HCT116 (cell line): ENCODE results near the gene ADPRHL1. TPM values are rescaled to one million over a fixed set of nuclear protein-coding genes. Genes with fewer than 3 reads are reported as not detected.

Source experiments
- ATAC-seq: fragments of 200-7000 bp; cut with Tn5 transposase; 2 replicates; pipeline ENCODE4 v1.9.1; 2020; ENCODE audit warnings: mild to moderate bottlenecking, moderate library complexity
- BruUV-seq: library from RNA; stranded (reverse); fragments of 400-500 nt; replicated peaks from 2 replicates; lab custom pipeline; 2021; lab: Mats Ljungman, UMichigan
- CTCF ChIA-PET: fragments of 300-600 bp; sonication (Branson Sonifier 250); formaldehyde crosslinking; loops from one replicate; lab custom pipeline; 2021; ENCODE audit warnings: antibody characterized with exemption; lab: Charles Lee
- POLR2A ChIA-PET: fragments of 300-600, 350-600 bp; sonication (Branson Sonifier 250); formaldehyde crosslinking; loops from one replicate; lab custom pipeline; 2021; ENCODE audit warnings: antibody characterized with exemption; lab: Charles Lee
- RAD21 ChIA-PET, 2 experiments: fragments of 300-600 bp; sonication (Branson Sonifier 250); formaldehyde crosslinking; loops; one replicate each; lab custom pipeline; 2023; ENCODE audit warnings: low total read pairs in 2 of 2; ENCODE audit not compliant: uncharacterized antibody in 2 of 2, unreplicated experiment in 2 of 2, low non-redundant PET in 1 of 2; lab: Charles Lee
- DNase-seq: peaks from one replicate; pipeline ENCODE4 v3.0.0-alpha.2; 2010; ENCODE audit warnings: low read depth, low spot score
- H2AFZ ChIP-seq: fragments of 200-600 bp; shearing (Covaris generic), sonication (generic); 2 replicates; pipeline ENCODE4 v1.6.1; 2017; ENCODE audit warnings: low read depth, mixed run types, mixed read lengths, antibody characterized with exemption, low read length; ENCODE audit not compliant: poor library complexity, severe bottlenecking
- H3K27ac ChIP-seq: 2 replicates; pipeline ENCODE4 v1.5.1; 2012; ENCODE audit warnings: low read depth, low read length
- H3K27me3 ChIP-seq: fragments of 200-600 bp; sonication (generic); 2 replicates; pipeline ENCODE4 v1.6.1; 2016; ENCODE audit warnings: mixed run types, low read length, mixed read lengths; ENCODE audit not compliant: insufficient read depth
- H3K36me3 ChIP-seq, 2 experiments: fragments of 200-500 bp in 1 of 2; fragments of 200-600 bp in 1 of 2; sonication (Bioruptor generic) in 1 of 2; sonication (generic) in 1 of 2; 2 replicates each; pipeline versions ENCODE4 v1.5.1 to v1.6.1; 2014 to 2016; ENCODE audit warnings: low read length in 2 of 2, inconsistent platforms in 1 of 2, mixed read lengths in 1 of 2, mixed run types in 1 of 2; ENCODE audit not compliant: insufficient read depth in 2 of 2, control insufficient read depth in 1 of 2
- H3K4me1 ChIP-seq, 2 experiments: fragments of 200-600 bp in 1 of 2; sonication (generic) in 1 of 2; 2 replicates each; pipeline versions ENCODE4 v1.5.1 to v1.6.1; 2012 to 2017; ENCODE audit warnings: low read length in 2 of 2, inconsistent platforms in 1 of 2, mild to moderate bottlenecking in 1 of 2, mixed read lengths in 1 of 2, mixed run types in 1 of 2, moderate library complexity in 1 of 2; ENCODE audit not compliant: insufficient read depth in 2 of 2, control insufficient read depth in 1 of 2
- H3K4me2 ChIP-seq: fragments of 200-600 bp; sonication (generic); 2 replicates; pipeline ENCODE4 v1.6.1; 2017; ENCODE audit warnings: mixed run types, low read length, mixed read lengths
- H3K4me3 ChIP-seq, 2 experiments: fragments of 200-600 bp in 1 of 2; sonication (generic) in 1 of 2; replicated peaks in 1 of 2; 2 replicates each; pipeline ENCODE4 v1.5.1; 2011 to 2016; ENCODE audit warnings: low read length in 2 of 2, control low read depth in 1 of 2, low read depth in 1 of 2, mild to moderate bottlenecking in 1 of 2, mixed read lengths in 1 of 2, mixed run types in 1 of 2
- H3K79me2 ChIP-seq: fragments of 200-600 bp; sonication (generic); 2 replicates; pipeline ENCODE4 v1.6.1; 2017; ENCODE audit warnings: mild to moderate bottlenecking, mixed run types, low read length, moderate library complexity, mixed read lengths; ENCODE audit not compliant: insufficient read depth
- H3K9ac ChIP-seq: fragments of 200-600 bp; sonication (generic); 2 replicates; pipeline ENCODE4 v1.6.1; 2016; ENCODE audit warnings: low read length, mixed read lengths
- H3K9me2 ChIP-seq: fragments of 200-600 bp; sonication (generic), shearing (Covaris generic); 2 replicates; pipeline ENCODE4 v1.6.1; 2017; ENCODE audit warnings: mixed run types, mild to moderate bottlenecking, moderate library complexity; ENCODE audit not compliant: insufficient read depth
- H3K9me3 ChIP-seq, 2 experiments: fragments of 200-500 bp in 1 of 2; fragments of 200-600 bp in 1 of 2; sonication (Bioruptor generic) in 1 of 2; sonication (generic) in 1 of 2; 2 replicates each; pipeline ENCODE4 v1.6.1; 2014 to 2017; ENCODE audit warnings: low read length in 2 of 2, mixed read lengths in 2 of 2, inconsistent platforms in 1 of 2, low read depth in 1 of 2, mild to moderate bottlenecking in 1 of 2, mixed run types in 1 of 2, moderate library complexity in 1 of 2; ENCODE audit not compliant: control insufficient read depth in 1 of 2, insufficient read depth in 1 of 2
- H4K20me1 ChIP-seq: fragments of 200-600 bp; sonication (generic), shearing (Covaris generic); 2 replicates; pipeline ENCODE4 v1.6.1; 2017; ENCODE audit warnings: mixed run types, mild to moderate bottlenecking, moderate library complexity; ENCODE audit not compliant: insufficient read depth
- ATF3 ChIP-seq: IDR thresholded peaks from 2 replicates; pipeline ENCODE4 v1.6.1; 2012
- CBX3 ChIP-seq: IDR thresholded peaks from 2 replicates; pipeline ENCODE4 v1.6.1; 2012; ENCODE audit warnings: low read depth
- CEBPB ChIP-seq: IDR thresholded peaks from 2 replicates; pipeline ENCODE4 v1.6.1; 2012; ENCODE audit warnings: low read depth
- CTCF ChIP-seq, 3 experiments: fragments of 200-600 bp in 1 of 3; sonication (generic) in 1 of 3; IDR thresholded peaks in 2 of 3; conservative IDR thresholded peaks in 1 of 3; 2 replicates each; pipeline ENCODE4 v1.5.1; 2012 to 2017; ENCODE audit warnings: low read depth in 2 of 3, low read length in 2 of 3, antibody characterized with exemption in 1 of 3, borderline replicate concordance in 1 of 3, control low read depth in 1 of 3, mild to moderate bottlenecking in 1 of 3, mixed read lengths in 1 of 3, mixed run types in 1 of 3, moderate library complexity in 1 of 3; ENCODE audit not compliant: insufficient read depth in 1 of 3
- ELF1 ChIP-seq: IDR thresholded peaks from 2 replicates; pipeline ENCODE4 v1.6.1; 2012; ENCODE audit warnings: low read depth, borderline replicate concordance
- EZH2 ChIP-seq: fragments of 200-600 bp; sonication (generic); IDR thresholded peaks from 2 replicates; pipeline ENCODE4 v1.6.1; 2017; ENCODE audit warnings: antibody characterized with exemption, mixed run types
- EZH2phosphoT487 ChIP-seq: fragments of 200-600 bp; IDR thresholded peaks from 2 replicates; pipeline ENCODE4 v1.6.1; 2018; ENCODE audit warnings: antibody characterized with exemption, borderline replicate concordance
- FOSL1 ChIP-seq: IDR thresholded peaks from 2 replicates; pipeline ENCODE4 v1.6.1; 2012; ENCODE audit warnings: low read depth
- JUND ChIP-seq: IDR thresholded peaks from 2 replicates; pipeline ENCODE4 v1.6.1; 2012
- MAX ChIP-seq: IDR thresholded peaks from 2 replicates; pipeline ENCODE4 v1.6.1; 2012
- REST ChIP-seq: IDR thresholded peaks from 2 replicates; pipeline ENCODE4 v1.6.1; 2012; ENCODE audit warnings: low read depth
- SIN3A ChIP-seq: IDR thresholded peaks from 2 replicates; pipeline ENCODE4 v1.6.1; 2012; ENCODE audit warnings: low read depth
- TCF7L2 ChIP-seq: IDR thresholded peaks from 2 replicates; pipeline ENCODE4 v1.7.0; 2011; ENCODE audit warnings: borderline replicate concordance, inconsistent platforms; ENCODE audit not compliant: insufficient read depth, insufficient read length; ENCODE audit errors: extremely low read depth
- ZBTB33 ChIP-seq: IDR thresholded peaks from 2 replicates; pipeline ENCODE4 v1.6.1; 2011; ENCODE audit warnings: mild to moderate bottlenecking, low read length, moderate library complexity; ENCODE audit not compliant: insufficient replicate concordance; ENCODE audit errors: extremely low read depth
- ZFX ChIP-seq: fragments of 450-650 bp; IDR thresholded peaks from 2 replicates; pipeline ENCODE4 v1.6.1; 2017
- ZNF274 ChIP-seq: fragments of 200-500 bp; sonication (Bioruptor generic); IDR thresholded peaks from 2 replicates; pipeline ENCODE4 v1.6.1; 2014; ENCODE audit warnings: mild to moderate bottlenecking, low read depth, low read length, inconsistent platforms
- intact Hi-C: fragments of 100-400 bp; cut with micrococcal nuclease; formaldehyde crosslinking; loops from 2 replicates; pipeline ENCODE4 v1.10.0; 2022
- total RNA-seq: library from RNA; stranded (reverse); gene quantifications from one replicate; pipeline ENCODE4 v1.2.1, GENCODE V29; 2021; ENCODE audit not compliant: unreplicated experiment

Gene ADPRHL1
- total RNA-seq, 1 experiment from 2014 or later, result 12.6 TPM

GRCh38 chr13:113454936-113455335, 1.6 kb upstream of the ADPRHL1 start:
- ATAC-seq, result no peak
- no peaks in the 10 kb centered on the region for H3K9me2 ChIP-seq
- no peaks in the 10 kb centered on the region for H3K27me3 ChIP-seq
- H3K4me2 ChIP-seq, result no peak overlapping the region
- ChIA-PET CTCF (no interaction called here), POLR2A (no interaction called here), RAD21 (no interaction called here)
- H3K4me1 ChIP-seq, result peaks cover 3 to 5% of the 10 kb centered on the region in 2 experiments
- no peak for TF ChIP-seq CTCF (IDR thresholded peaks at IDR 0.05 in 2 of 3, conservative IDR thresholded peaks at IDR 0.05 in 1 of 3; ENCODE audit: borderline replicate concordance in 1 of 3, insufficient read depth in 1 of 3, low read depth in 2 of 3, low read length in 2 of 3)
- no peak for TF ChIP-seq FOSL1
- TF ChIP-seq TCF7L2, result no peak
- TF ChIP-seq ZBTB33, result no peak
- no peak for TF ChIP-seq MAX
- no peak for TF ChIP-seq ZNF274
- TF ChIP-seq JUND, result no peak
- no peak for TF ChIP-seq CBX3
- no peak for TF ChIP-seq ZFX
- TF ChIP-seq REST, result no peak
- no peak for TF ChIP-seq ELF1
- no peak for TF ChIP-seq CEBPB
- TF ChIP-seq ATF3, result no peak
- TF ChIP-seq SIN3A, result no peak
- no peak for TF ChIP-seq EZH2
- TF ChIP-seq EZH2phosphoT487, result no peak
- no peak overlapping the region for H2AFZ ChIP-seq
- peaks cover 2% of the 10 kb centered on the region; the same call in 1 of the 2 replicates for H3K79me2 ChIP-seq
- no peaks in the 10 kb centered on the region for H3K9me3 ChIP-seq
- H3K36me3 ChIP-seq, result peaks cover 15 to 18% of the 10 kb centered on the region in 2 experiments; a peak in 2 of 4 replicates
- H3K9ac ChIP-seq, result no peak overlapping the region
- no peaks in the 10 kb centered on the region for H4K20me1 ChIP-seq
- H3K27ac ChIP-seq, result no peak overlapping the region
- H3K4me3 ChIP-seq, result no peak overlapping the region
- DNase-seq, result no peak
- intact Hi-C loops, result loop anchor here (5.0 kb wide), 1 partner anchor 107 kb away; no protein-coding TSS in a partner anchor
- no TSS peak for BruUV-seq
